ENCODE measurements around the gene OS9.
"Not testable (repeated sequence)": the region's sequence is repeated elsewhere in the genome, so short reads cannot be mapped to it uniquely, and the experiment has no call there.

Gene OS9

GRCh38 chr12:57666897-57667296 lies 27.0 kb upstream of the OS9 start:
- TF ChIP-seq SPI1 (IDR thresholded peaks at IDR 0.05; ENCODE audit: low read depth, low read length) (no peak), TAF1 (IDR thresholded peaks at IDR 0.05; ENCODE audit: low read depth, low read length) (no peak), PAX5 (IDR thresholded peaks at IDR 0.05; ENCODE audit: insufficient read depth, low read length, severe bottlenecking) (no peak), POU2F2 (IDR thresholded peaks at IDR 0.05; ENCODE audit: low read depth, low read length) (no peak), POLR2A (IDR thresholded peaks at IDR 0.05; ENCODE audit: low read depth, low read length) (no peak), POLR2AphosphoS5 (IDR thresholded peaks at IDR 0.05; ENCODE audit: low read depth, low read length) (no peak)
- DNase-seq (ENCODE audit: insufficient read length, low spot score) (no peak), FAIRE-seq (no peak)

GRCh38 chr12:57669691-57670090 lies 24.2 kb upstream of the OS9 start:
- FAIRE-seq; DNase-seq (ENCODE audit: insufficient read length, low spot score): not testable (repeated sequence)

GRCh38 chr12:57671811-57672210 lies 22.1 kb upstream of the OS9 start:
- not testable (repeated sequence) for FAIRE-seq; DNase-seq (ENCODE audit: insufficient read length, low spot score)

- DNase-seq (ENCODE audit: insufficient read length, low spot score) (no peak), FAIRE-seq (no peak)
- TF ChIP-seq PAX5 (IDR thresholded peaks at IDR 0.05; ENCODE audit: insufficient read depth, low read length, severe bottlenecking), result no peak
- TF ChIP-seq SPI1 (IDR thresholded peaks at IDR 0.05; ENCODE audit: low read depth, low read length), result no peak
- TF ChIP-seq POLR2AphosphoS5 (IDR thresholded peaks at IDR 0.05; ENCODE audit: low read depth, low read length), result no peak
- no peak for TF ChIP-seq POU2F2 (IDR thresholded peaks at IDR 0.05; ENCODE audit: low read depth, low read length)
- TF ChIP-seq POLR2A (IDR thresholded peaks at IDR 0.05; ENCODE audit: low read depth, low read length), result no peak
- no peak for TF ChIP-seq TAF1 (IDR thresholded peaks at IDR 0.05; ENCODE audit: low read depth, low read length)
These were observed 21.1 kb upstream of the OS9 start for GRCh38 chr12:57672801-57673200.

GRCh38 chr12:57674691-57675090 lies 19.2 kb upstream of the OS9 start:
- DNase-seq (ENCODE audit: insufficient read length, low spot score), result no peak
- TF ChIP-seq POLR2AphosphoS5 (IDR thresholded peaks at IDR 0.05; ENCODE audit: low read depth, low read length) (no peak), SPI1 (IDR thresholded peaks at IDR 0.05; ENCODE audit: low read depth, low read length) (no peak), PAX5 (IDR thresholded peaks at IDR 0.05; ENCODE audit: insufficient read depth, low read length, severe bottlenecking) (no peak), TAF1 (IDR thresholded peaks at IDR 0.05; ENCODE audit: low read depth, low read length) (no peak), POLR2A (IDR thresholded peaks at IDR 0.05; ENCODE audit: low read depth, low read length) (no peak), POU2F2 (IDR thresholded peaks at IDR 0.05; ENCODE audit: low read depth, low read length) (no peak)
- no peak for FAIRE-seq

- not testable (repeated sequence) for DNase-seq (ENCODE audit: insufficient read length, low spot score); FAIRE-seq
These were observed 16.0 kb upstream of the OS9 start for GRCh38 chr12:57677947-57678346.

- no peak for DNase-seq (ENCODE audit: insufficient read length, low spot score)
- TF ChIP-seq POLR2A (IDR thresholded peaks at IDR 0.05; ENCODE audit: low read depth, low read length) (no peak), SPI1 (IDR thresholded peaks at IDR 0.05; ENCODE audit: low read depth, low read length) (no peak), POU2F2 (IDR thresholded peaks at IDR 0.05; ENCODE audit: low read depth, low read length) (no peak), PAX5 (IDR thresholded peaks at IDR 0.05; ENCODE audit: insufficient read depth, low read length, severe bottlenecking) (no peak), POLR2AphosphoS5 (IDR thresholded peaks at IDR 0.05; ENCODE audit: low read depth, low read length) (no peak), TAF1 (IDR thresholded peaks at IDR 0.05; ENCODE audit: low read depth, low read length) (no peak)
- no peak for FAIRE-seq
These were observed 14.2 kb upstream of the OS9 start for GRCh38 chr12:57679697-57680096.

- DNase-seq (ENCODE audit: insufficient read length, low spot score) (no peak), FAIRE-seq (no peak)
- TF ChIP-seq TAF1 (IDR thresholded peaks at IDR 0.05; ENCODE audit: low read depth, low read length) (no peak), POLR2A (IDR thresholded peaks at IDR 0.05; ENCODE audit: low read depth, low read length) (no peak), PAX5 (IDR thresholded peaks at IDR 0.05; ENCODE audit: insufficient read depth, low read length, severe bottlenecking) (no peak), POLR2AphosphoS5 (IDR thresholded peaks at IDR 0.05; ENCODE audit: low read depth, low read length) (no peak), POU2F2 (IDR thresholded peaks at IDR 0.05; ENCODE audit: low read depth, low read length) (no peak), SPI1 (IDR thresholded peaks at IDR 0.05; ENCODE audit: low read depth, low read length) (no peak)
These were observed 6.1 kb upstream of the OS9 start for GRCh38 chr12:57687862-57688261.

GRCh38 chr12:57688931-57689330 lies 5.0 kb upstream of the OS9 start:
- TF ChIP-seq SPI1 (IDR thresholded peaks at IDR 0.05; ENCODE audit: low read depth, low read length) (no peak), POLR2A (IDR thresholded peaks at IDR 0.05; ENCODE audit: low read depth, low read length) (no peak), POU2F2 (IDR thresholded peaks at IDR 0.05; ENCODE audit: low read depth, low read length) (no peak), PAX5 (IDR thresholded peaks at IDR 0.05; ENCODE audit: insufficient read depth, low read length, severe bottlenecking) (no peak), POLR2AphosphoS5 (IDR thresholded peaks at IDR 0.05; ENCODE audit: low read depth, low read length) (no peak), TAF1 (IDR thresholded peaks at IDR 0.05; ENCODE audit: low read depth, low read length) (no peak)
- FAIRE-seq (no peak), DNase-seq (ENCODE audit: insufficient read length, low spot score) (no peak)

GRCh38 chr12:57692500-57692899 lies 1.4 kb upstream of the OS9 start:
- TF ChIP-seq PAX5 (IDR thresholded peaks at IDR 0.05; ENCODE audit: insufficient read depth, low read length, severe bottlenecking) (no peak), POU2F2 (IDR thresholded peaks at IDR 0.05; ENCODE audit: low read depth, low read length) (no peak), SPI1 (IDR thresholded peaks at IDR 0.05; ENCODE audit: low read depth, low read length) (no peak), POLR2A (IDR thresholded peaks at IDR 0.05; ENCODE audit: low read depth, low read length) (no peak), TAF1 (IDR thresholded peaks at IDR 0.05; ENCODE audit: low read depth, low read length) (no peak), POLR2AphosphoS5 (IDR thresholded peaks at IDR 0.05; ENCODE audit: low read depth, low read length) (no peak)
- no peak for DNase-seq (ENCODE audit: insufficient read length, low spot score)
- FAIRE-seq, result no peak

GRCh38 chr12:57693317-57693658 lies 644 bp upstream of the OS9 start:
- FAIRE-seq, result no peak
- TF ChIP-seq POLR2AphosphoS5 (IDR thresholded peaks at IDR 0.05; ENCODE audit: low read depth, low read length), result no peak
- TF ChIP-seq TAF1 (IDR thresholded peaks at IDR 0.05; ENCODE audit: low read depth, low read length), result no peak

More at GRCh38 chr12:57693317-57693658, 644 bp upstream of the OS9 start:
- DNase-seq (ENCODE audit: insufficient read length, low spot score), result no peak

Data from GM12891 (cell line).